Mononuclear cell (primary cell): ENCODE results near the gene NOD2. TPM values are rescaled to one million over a fixed set of nuclear protein-coding genes. Genes with fewer than 3 reads are reported as not detected.

ENCODE experiments used
- H3K27me3 ChIP-seq: 2 replicates; pipeline ENCODE4 v1.6.0; 2011; ENCODE audit warnings: low read length, control low read depth; ENCODE audit not compliant: insufficient read depth
- H3K4me1 ChIP-seq: 2 replicates; pipeline ENCODE4 v1.5.1; 2011; ENCODE audit warnings: mild to moderate bottlenecking, low read length, control low read depth; ENCODE audit not compliant: insufficient read depth
- H3K4me3 ChIP-seq: 2 replicates; pipeline ENCODE4 v1.5.1; 2011; ENCODE audit warnings: mild to moderate bottlenecking, low read length, moderate library complexity
- H3K9me3 ChIP-seq: 2 replicates; pipeline ENCODE4 v1.5.1; 2011; ENCODE audit warnings: low read depth, mild to moderate bottlenecking, control low read depth, low read length
- total RNA-seq: library from RNA; depleted of rRNA; stranded (reverse); fragments of >200 nt; gene quantifications from one replicate; pipeline ENCODE4 v1.2.3, GENCODE V29; 2012

Gene NOD2
- total RNA-seq, 1 donor, result 21.6 TPM

DNA sequence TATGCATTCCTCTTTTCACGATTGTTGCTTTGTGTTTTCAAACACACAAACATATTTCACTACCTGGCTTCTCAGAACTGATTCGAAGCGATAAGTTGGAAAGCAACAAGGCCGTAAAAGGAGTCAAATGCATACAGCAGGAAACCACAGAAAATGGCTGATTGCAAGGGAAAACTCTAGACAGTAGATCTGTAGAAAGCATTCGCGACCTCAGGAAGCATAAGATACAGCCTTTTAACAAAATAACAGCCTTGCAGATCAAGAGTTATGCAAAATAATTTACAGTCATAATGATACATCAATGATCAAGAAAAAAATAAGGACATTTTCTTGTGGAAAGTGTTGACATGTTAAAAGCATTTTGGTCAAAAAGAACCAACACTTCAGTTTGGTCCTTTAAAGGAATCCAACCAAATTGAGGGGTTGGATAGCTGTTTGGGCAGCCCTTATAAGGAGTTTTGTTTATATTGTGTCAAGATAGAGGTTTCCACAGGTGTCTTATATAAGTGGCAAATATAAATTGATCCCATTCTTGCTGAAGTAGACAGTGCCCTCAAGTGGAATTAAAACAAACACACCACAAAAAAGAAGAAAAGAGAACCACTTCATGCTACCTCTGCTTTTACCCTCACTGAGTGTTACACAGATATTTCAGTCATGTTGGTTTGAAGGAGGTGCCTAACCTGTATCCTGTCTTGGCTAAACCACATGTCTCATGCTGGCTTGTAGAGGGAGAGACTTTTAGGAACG, 54.0 kb downstream of the NOD2 start:
- H3K9me3 ChIP-seq, result no peaks in the 10 kb centered on the region
- peaks cover 45% of the 10 kb centered on the region for H3K4me1 ChIP-seq
- H3K27me3 ChIP-seq, result no peaks in the 10 kb centered on the region
- H3K4me3 ChIP-seq, result no peak overlapping the region

DNA sequence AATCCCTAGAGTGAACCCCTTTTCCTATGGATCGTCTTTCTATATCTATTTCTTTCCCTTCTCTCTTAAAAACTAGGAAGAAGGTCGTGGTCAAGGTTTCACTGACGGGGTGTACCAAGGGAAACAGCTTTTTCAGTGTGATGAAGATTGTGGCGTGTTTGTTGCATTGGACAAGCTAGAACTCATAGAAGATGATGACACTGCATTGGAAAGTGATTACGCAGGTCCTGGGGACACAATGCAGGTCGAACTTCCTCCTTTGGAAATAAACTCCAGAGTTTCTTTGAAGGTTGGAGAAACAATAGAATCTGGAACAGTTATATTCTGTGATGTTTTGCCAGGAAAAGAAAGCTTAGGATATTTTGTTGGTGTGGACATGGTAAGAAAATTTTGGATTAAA, 58.1 kb downstream of the NOD2 start:
- H3K4me1 ChIP-seq, result peaks cover 26% of the 10 kb centered on the region
- H3K4me3 ChIP-seq, result no peak overlapping the region
- H3K27me3 ChIP-seq, result no peaks in the 10 kb centered on the region
- H3K9me3 ChIP-seq, result no peaks in the 10 kb centered on the region

DNA sequence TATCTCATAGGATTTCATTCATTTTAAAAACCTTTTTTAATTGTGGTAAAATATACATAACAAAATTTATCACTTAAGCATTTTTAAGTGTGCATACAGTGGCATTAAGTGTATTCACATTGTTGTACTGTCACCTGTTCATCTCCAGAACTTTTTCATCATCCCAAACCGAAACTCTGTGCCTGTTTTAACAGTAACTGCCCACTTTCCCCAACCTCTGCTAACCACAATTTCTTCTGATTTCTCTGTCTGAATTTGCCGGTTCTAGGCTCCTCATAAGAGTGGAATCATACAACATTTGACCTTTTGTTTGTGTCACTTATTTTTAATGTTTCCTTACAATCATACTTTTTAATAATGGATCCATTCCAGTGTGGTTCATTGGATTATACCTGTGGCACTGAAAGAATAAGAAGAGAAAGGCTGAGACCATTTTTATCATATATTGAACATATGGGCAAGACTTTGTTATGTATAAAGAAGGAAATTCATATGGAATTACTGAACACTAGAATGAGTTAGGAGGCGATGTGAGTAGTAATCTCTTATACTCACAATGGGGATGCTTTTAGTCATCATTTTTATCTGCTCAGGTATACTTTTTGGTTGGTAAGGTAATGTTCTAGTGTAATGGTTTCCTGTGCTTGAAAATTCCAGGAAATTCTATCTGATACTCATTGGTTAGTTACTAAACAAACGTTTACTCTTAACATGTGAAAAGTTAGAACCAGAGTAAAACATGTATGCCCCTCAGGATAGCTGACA, 59.2 kb downstream of the NOD2 start:
- Histone ChIP-seq H3K4me1 (peaks cover 25% of the 10 kb centered on the region), H3K4me3 (no peak overlapping the region), H3K9me3 (no peaks in the 10 kb centered on the region), H3K27me3 (no peaks in the 10 kb centered on the region)

DNA sequence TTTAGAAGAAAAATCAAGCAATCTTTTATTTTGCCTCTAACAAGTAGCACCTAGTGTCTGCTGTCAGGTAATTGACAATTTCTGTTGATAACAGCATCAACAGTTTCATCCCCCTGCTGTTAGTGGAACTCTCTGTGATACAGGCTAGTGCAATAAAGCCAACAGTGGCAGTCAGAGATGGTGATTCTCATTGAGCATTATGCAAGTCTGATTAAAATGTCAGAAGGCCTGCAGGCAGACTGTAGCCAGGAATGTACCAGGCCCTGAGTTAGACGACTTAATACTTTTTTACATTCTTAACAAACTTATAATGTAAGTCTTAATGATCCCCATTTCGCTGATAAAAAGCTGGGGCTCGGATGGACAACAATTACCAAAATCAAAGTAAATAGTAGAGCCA, 63.1 kb downstream of the NOD2 start:
- Histone ChIP-seq H3K4me3 (no peak overlapping the region), H3K4me1 (peaks cover 23% of the 10 kb centered on the region), H3K27me3 (no peaks in the 10 kb centered on the region), H3K9me3 (no peaks in the 10 kb centered on the region)

DNA sequence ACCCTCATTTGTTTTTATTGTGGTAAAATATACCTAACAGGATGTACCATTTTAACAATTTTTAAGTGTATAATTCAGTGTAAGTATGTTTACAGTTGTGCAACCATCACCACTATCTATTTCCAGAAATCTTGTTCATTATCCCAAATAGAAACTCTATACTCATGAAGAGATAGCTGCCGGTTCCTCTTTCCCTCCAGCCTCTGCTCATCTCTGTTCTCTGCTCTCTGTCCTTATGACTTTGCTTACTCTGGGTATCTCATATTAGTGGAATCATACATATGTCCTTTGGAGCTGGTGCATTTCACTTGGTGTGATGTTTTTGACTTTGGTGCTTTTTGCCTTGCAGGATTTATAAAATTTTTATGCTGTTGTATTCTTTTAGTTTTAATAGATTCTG, 67.9 kb downstream of the NOD2 start:
- peaks cover 18% of the 10 kb centered on the region for H3K4me1 ChIP-seq
- H3K4me3 ChIP-seq, result no peak overlapping the region
- no peaks in the 10 kb centered on the region for H3K9me3 ChIP-seq

DNA sequence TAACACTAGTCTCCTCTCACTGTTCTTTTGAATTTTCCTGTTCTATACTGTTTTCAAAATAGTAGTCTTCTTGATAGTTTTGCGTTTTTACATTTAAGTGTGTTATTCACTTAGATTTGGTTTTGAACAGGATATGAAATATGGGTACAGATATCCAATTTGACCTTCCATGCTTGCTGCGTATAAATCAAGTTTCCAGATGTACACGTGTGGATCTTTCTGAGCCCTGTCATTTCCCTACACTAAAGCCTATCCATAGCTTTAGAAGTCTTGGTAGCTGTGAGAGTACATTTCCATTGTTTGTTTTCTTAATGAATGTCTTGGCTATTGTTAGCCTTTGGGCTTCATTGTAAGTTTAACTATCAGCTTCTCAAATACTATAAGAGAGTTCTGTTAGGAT, 68.8 kb downstream of the NOD2 start:
- H3K4me3 ChIP-seq, result no peak overlapping the region
- peaks cover 11% of the 10 kb centered on the region for H3K4me1 ChIP-seq
- H3K9me3 ChIP-seq, result no peaks in the 10 kb centered on the region
- H3K27me3 ChIP-seq, result no peaks in the 10 kb centered on the region

More for the DNA sequence above, 67.9 kb downstream of the NOD2 start:
- no peaks in the 10 kb centered on the region for H3K27me3 ChIP-seq

DNA sequence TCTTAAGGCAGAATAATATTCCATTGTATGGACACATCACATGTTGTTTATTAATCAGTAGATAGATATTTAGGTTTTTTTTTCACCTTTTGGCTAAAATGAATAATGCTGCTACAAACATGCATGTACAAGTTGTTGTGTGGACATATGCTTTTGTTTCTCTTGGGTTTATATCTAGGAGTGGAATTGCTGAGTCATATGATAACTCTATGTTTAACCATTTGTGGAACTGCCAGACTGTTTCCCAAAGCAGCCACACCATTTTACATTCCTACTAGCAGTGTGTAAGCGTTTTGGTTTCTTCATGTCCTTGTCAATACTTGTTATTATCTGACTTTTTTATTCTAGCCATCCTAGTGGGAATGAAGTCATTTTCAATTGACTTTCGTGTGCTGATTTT, 69.8 kb downstream of the NOD2 start:
- no peak overlapping the region for H3K4me3 ChIP-seq
- no peaks in the 10 kb centered on the region for H3K27me3 ChIP-seq
- no peaks in the 10 kb centered on the region for H3K9me3 ChIP-seq
- peaks cover 9% of the 10 kb centered on the region for H3K4me1 ChIP-seq

DNA sequence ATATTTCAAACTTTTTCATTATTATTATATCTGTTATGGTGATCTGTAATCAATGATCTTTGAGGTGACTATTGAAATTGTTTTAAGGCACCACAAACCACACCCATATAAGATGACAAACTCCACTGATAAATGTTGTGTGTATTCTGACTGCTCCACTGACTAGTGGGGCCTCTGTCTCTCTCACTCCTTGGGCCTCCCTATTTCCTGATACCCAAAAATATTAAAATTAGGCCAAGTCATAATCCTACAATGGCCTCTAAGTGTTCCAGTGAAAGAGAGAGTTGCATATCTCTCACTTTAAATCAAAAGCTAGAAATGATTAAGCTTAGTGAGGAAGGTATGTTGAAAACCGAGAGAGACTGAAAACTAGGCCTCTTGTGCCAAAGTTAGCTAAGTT, 71.9 kb downstream of the NOD2 start:
- H3K9me3 ChIP-seq, result no peaks in the 10 kb centered on the region
- no peak overlapping the region for H3K4me3 ChIP-seq
- H3K4me1 ChIP-seq, result no peaks in the 10 kb centered on the region

DNA sequence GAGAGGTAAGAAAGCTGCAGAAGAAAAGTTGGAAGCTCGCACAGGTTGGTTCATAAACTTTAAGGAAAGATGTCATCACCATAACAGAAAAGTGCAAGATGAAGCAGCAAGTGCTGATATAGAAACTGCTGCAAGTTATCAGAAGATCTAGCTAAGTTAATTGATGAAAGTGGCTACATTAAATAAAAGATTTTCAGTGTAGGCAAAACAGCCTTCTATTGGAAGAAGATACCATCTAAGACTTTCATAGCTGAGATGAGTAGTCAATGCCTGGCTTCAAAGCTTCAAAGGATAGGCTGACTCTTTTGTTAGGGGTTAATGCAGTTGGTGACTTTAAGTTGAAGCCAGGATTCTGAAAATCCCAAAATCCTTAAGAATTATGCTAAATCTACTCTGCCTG, 72.5 kb downstream of the NOD2 start:
- H3K4me3 ChIP-seq, result no peak overlapping the region
- H3K27me3 ChIP-seq, result no peaks in the 10 kb centered on the region
- no peaks in the 10 kb centered on the region for H3K4me1 ChIP-seq
- H3K9me3 ChIP-seq, result no peaks in the 10 kb centered on the region

More for the DNA sequence above, 71.9 kb downstream of the NOD2 start:
- no peaks in the 10 kb centered on the region for H3K27me3 ChIP-seq

DNA sequence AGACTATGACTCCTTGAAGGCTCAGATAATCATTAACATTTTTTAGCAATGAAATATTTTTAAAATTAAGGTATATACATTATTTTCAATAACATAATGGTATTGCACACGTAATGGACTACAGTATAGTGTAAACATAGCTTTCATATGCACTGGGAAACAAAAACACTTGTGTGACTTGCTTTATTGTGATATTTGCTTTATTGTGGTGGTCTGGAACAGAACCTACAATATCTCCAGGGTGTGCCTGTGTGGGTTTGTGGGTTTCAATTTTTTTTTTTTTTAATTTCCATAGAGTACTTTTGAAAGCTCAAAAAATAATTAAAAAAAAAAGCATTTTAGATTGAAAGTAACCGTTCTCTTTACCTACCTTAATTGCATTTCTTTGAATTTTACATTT, 73.8 kb downstream of the NOD2 start:
- Histone ChIP-seq H3K9me3 (no peaks in the 10 kb centered on the region), H3K27me3 (no peaks in the 10 kb centered on the region), H3K4me3 (no peak overlapping the region), H3K4me1 (no peaks in the 10 kb centered on the region)

DNA sequence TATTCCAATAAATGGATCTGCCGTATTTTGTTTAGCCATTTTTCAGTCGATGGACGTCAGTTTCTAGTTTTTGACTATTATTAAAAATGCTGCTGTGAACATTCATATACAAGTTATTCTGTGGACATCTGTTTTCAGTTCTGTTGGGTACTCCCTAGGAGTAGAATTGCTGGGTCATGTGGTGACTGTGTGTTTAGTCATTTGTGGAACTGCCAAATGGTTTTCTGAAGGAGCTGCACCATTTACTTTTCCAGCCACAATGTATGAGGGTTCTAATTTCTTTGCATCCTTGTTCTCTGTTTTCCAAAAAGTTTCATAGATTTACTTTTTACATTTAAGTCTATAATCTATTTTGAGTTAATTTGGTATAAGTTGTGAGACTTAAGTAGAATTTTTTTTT, 78.0 kb downstream of the NOD2 start:
- Histone ChIP-seq H3K9me3 (no peaks in the 10 kb centered on the region), H3K4me1 (no peaks in the 10 kb centered on the region), H3K4me3 (no peak overlapping the region), H3K27me3 (no peaks in the 10 kb centered on the region)

DNA sequence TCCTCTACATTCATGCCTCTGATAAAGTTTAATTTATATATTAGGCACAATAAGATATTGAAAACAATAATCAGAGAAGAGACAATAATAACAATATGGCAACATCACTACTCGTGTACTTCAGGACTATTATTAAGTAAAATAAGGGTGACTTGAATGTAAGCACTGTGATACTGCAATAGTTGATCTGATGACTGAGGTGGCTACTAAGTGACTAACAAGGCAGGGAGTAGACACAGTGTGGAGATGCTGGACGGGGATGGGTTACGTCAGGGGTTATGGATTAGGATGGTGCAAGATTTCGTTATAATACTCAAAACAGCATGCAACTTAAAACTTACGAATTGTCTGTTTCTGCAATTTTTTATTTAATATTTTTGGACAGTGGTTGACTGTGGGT, 81.0 kb downstream of the NOD2 start:
- no peaks in the 10 kb centered on the region for H3K27me3 ChIP-seq
- no peaks in the 10 kb centered on the region for H3K9me3 ChIP-seq
- H3K4me1 ChIP-seq, result no peaks in the 10 kb centered on the region
- H3K4me3 ChIP-seq, result no peak overlapping the region

DNA sequence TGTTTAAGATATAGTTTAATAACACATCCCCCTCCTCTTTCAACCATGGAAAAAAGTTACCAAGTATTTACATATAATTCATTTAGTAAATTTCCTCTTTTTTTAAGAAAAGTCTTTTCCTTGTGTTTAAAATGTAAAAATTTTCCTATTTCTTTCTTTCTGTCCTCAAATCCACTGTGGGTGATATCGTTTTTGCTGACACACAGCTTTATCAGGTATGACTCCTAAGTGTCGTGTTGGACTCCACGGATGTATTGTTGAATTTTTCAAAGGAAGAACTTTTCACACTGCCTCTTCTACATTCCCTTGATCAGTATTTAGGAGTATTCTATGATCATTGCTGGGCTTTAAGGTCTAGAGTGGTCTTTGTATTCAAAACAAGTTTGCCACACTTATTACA, 81.6 kb downstream of the NOD2 start:
- Histone ChIP-seq H3K4me1 (no peaks in the 10 kb centered on the region), H3K9me3 (no peaks in the 10 kb centered on the region), H3K27me3 (no peaks in the 10 kb centered on the region), H3K4me3 (no peak overlapping the region)

DNA sequence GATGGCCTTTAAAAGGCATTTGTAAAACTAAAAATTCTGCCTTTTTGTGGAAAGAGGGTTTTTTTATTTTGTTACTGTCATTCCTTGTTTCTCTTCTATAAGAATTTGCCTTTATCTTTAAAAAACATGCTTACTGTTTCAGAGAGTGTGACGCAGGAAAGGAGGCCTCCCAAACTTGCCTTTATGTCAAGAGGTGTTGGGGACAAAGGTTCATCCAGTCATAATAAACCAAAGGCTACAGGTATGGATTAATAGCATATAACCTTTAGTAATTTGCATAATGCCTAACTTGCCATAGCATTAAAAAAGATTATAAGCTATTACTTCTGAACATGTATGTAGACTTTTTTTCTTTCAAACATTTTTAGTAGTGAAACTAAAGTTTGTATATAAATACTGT, 82.6 kb downstream of the NOD2 start:
- Histone ChIP-seq H3K9me3 (no peaks in the 10 kb centered on the region), H3K27me3 (no peaks in the 10 kb centered on the region), H3K4me1 (peaks cover 4% of the 10 kb centered on the region), H3K4me3 (no peak overlapping the region)

DNA sequence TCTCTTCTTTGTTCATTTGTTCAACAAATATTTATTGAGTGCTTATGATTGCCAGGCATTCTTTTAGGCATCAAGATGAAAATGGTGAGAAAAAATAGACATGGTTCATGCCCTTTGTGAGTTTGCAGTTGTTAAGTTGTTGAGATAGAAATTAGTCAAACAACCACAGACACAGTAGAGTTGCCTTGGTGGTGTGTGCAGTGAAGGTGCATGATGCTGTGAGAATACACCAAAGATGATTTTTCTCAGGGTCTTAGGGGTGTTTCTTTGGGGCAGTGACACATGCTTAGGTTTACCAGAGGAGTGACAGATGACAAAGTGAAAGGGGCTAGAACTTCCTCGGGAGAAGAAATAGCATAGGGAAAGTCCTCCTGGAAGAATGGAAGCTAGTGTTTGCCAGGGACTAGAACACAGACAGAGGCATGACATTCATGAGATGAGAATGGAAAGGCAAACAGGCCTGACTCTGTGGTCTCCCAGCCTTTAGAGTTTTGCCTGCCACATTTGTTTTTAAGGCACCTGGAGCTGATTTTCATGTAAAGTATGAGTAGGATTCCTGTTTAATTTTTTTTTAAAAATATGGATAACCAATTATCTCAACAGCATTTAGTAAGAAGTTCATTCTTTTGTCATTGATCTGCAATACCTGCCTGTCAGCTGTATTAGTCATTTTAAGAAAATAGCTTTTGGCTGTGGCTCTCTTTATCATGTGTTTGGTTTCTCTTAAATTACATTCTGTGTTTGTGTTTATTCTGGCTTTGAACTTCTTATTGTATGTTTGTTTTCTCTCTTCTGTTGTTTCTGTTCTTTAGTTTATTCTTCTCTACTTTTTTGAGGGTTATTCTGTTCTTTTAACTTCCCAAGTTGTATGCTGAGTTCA, 85.1 kb downstream of the NOD2 start:
- Histone ChIP-seq H3K27me3 (no peaks in the 10 kb centered on the region), H3K4me3 (no peak overlapping the region), H3K9me3 (no peaks in the 10 kb centered on the region), H3K4me1 (peaks cover 4% of the 10 kb centered on the region)
